ENCODE measurements around the gene NDUFC2. TPM values are rescaled to one million over a fixed set of nuclear protein-coding genes. Genes with fewer than 3 reads are reported as not detected.
A peak's percentile ranks its signal among the peaks of the same experiment; 100 is the strongest.

The NDUFC2 gene
- total and polyA plus RNA-seq, 2 of the 13 experiments (the other 11 are each of a cell fraction or from before 2014, with no cell fraction given), result 256 to 363 TPM

- TF ChIP-seq ZNF280D (CRISPR knock-in tag; IDR thresholded peaks at IDR 0.05) (peak; percentile 5; the same call in 1 of the 2 replicates), ZNF672 (CRISPR knock-in tag; IDR thresholded peaks at IDR 0.05) (0 out of 2 replicates have a peak, but pooled peaks have one; percentile 3), ZBTB8A (CRISPR knock-in tag; IDR thresholded peaks at IDR 0.05; ENCODE audit: borderline replicate concordance, low read depth) (0 out of 2 replicates have a peak, but pooled peaks have one; percentile 8), SAP130 (CRISPR knock-in tag; IDR thresholded peaks at IDR 0.05; ENCODE audit: low read depth) (0 out of 2 replicates have a peak, but pooled peaks have one; percentile 5), NCOA1 (CRISPR knock-in tag; IDR thresholded peaks at IDR 0.05) (no peak), ATF6 (CRISPR knock-in tag; conservative IDR thresholded peaks at IDR 0.05) (no peak), NBN (conservative IDR thresholded peaks at IDR 0.05) (no peak), MLXIP (CRISPR knock-in tag; IDR thresholded peaks at IDR 0.05; ENCODE audit: borderline replicate concordance) (no peak), ZNF337 (CRISPR knock-in tag; IDR thresholded peaks at IDR 0.05; ENCODE audit: borderline replicate concordance, low read depth) (0 out of 2 replicates have a peak, but pooled peaks have one; percentile 6), ASH2L (IDR thresholded peaks at IDR 0.05; ENCODE audit: insufficient read length, low read depth, low read length) (peak; percentile 41), ZFY (CRISPR knock-in tag; IDR thresholded peaks at IDR 0.05) (no peak), BATF2 (CRISPR knock-in tag; IDR thresholded peaks at IDR 0.05) (0 out of 2 replicates have a peak, but pooled peaks have one; percentile 2), ELF4 (CRISPR knock-in tag; IDR thresholded peaks at IDR 0.05; ENCODE audit: borderline replicate concordance) (0 out of 2 replicates have a peak, but pooled peaks have one; percentile 36), SMAD9 (CRISPR knock-in tag; IDR thresholded peaks at IDR 0.05) (0 out of 2 replicates have a peak, but pooled peaks have one; percentile 14), ZNF724P (CRISPR knock-in tag; IDR thresholded peaks at IDR 0.05; ENCODE audit: borderline replicate concordance) (0 out of 2 replicates have a peak, but pooled peaks have one; percentile 32)
- TF ChIP-seq, protein P1, sequence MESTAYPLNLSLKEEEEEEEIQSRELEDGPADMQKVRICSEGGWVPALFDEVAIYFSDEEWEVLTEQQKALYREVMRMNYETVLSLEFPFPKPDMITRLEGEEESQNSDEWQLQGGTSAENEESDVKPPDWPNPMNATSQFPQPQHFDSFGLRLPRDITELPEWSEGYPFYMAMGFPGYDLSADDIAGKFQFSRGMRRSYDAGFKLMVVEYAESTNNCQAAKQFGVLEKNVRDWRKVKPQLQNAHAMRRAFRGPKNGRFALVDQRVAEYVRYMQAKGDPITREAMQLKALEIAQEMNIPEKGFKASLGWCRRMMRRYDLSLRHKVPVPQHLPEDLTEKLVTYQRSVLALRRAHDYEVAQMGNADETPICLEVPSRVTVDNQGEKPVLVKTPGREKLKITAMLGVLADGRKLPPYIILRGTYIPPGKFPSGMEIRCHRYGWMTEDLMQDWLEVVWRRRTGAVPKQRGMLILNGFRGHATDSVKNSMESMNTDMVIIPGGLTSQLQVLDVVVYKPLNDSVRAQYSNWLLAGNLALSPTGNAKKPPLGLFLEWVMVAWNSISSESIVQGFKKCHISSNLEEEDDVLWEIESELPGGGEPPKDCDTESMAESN (CRISPR knock-in tag; conservative IDR thresholded peaks at IDR 0.05), result 0 out of 2 replicates have a peak, but pooled peaks have one; percentile 22
These were observed 589 bp upstream of the NDUFC2 start (continued) for GRCh38 chr11:78080084-78080817.
